ENCODE results near the gene STOML1.

STOML1 gene

GRCh38 chr15:73946795-73947370 lies 45.2 kb downstream of the STOML1 start:
- Histone ChIP-seq H3K9ac (ENCODE audit: low read depth, low read length) (no peak overlapping the region), H3K4me3 (ENCODE audit: low read length) (no peak overlapping the region), H3K4me1 (ENCODE audit: insufficient read depth, low read length) (peaks cover 7% of the 10 kb centered on the region; the same call in 1 of the 2 replicates), H3K36me3 (ENCODE audit: insufficient read depth, low read depth, low read length) (no peaks in the 10 kb centered on the region), H3K9me3 (ENCODE audit: insufficient read depth, low read depth, low read length) (no peaks in the 10 kb centered on the region), H3K27ac (ENCODE audit: low read length) (no peak overlapping the region), H3K27me3 (ENCODE audit: insufficient read depth, low read length) (peaks cover 3% of the 10 kb centered on the region; the same call in 1 of the 2 replicates)

- Histone ChIP-seq H3K9ac (ENCODE audit: low read depth, low read length) (no peak overlapping the region), H3K27ac (ENCODE audit: low read length) (no peak overlapping the region), H3K9me3 (ENCODE audit: insufficient read depth, low read depth, low read length) (no peaks in the 10 kb centered on the region), H3K4me3 (ENCODE audit: low read length) (no peak overlapping the region), H3K27me3 (ENCODE audit: insufficient read depth, low read length) (peaks cover 3% of the 10 kb centered on the region; the same call in 1 of the 2 replicates), H3K36me3 (ENCODE audit: insufficient read depth, low read depth, low read length) (no peaks in the 10 kb centered on the region), H3K4me1 (ENCODE audit: insufficient read depth, low read length) (peaks cover under 1% of the 10 kb centered on the region; the same call in 1 of the 2 replicates)
These were observed 45.9 kb downstream of the STOML1 start for GRCh38 chr15:73946046-73946721.

GRCh38 chr15:73945130-73945508 lies 47.0 kb downstream of the STOML1 start:
- Histone ChIP-seq H3K9me3 (ENCODE audit: insufficient read depth, low read depth, low read length) (no peaks in the 10 kb centered on the region), H3K27ac (ENCODE audit: low read length) (no peak overlapping the region), H3K9ac (ENCODE audit: low read depth, low read length) (no peak overlapping the region), H3K36me3 (ENCODE audit: insufficient read depth, low read depth, low read length) (no peaks in the 10 kb centered on the region), H3K27me3 (ENCODE audit: insufficient read depth, low read length) (no peaks in the 10 kb centered on the region; the same call in 1 of the 2 replicates), H3K4me3 (ENCODE audit: low read length) (no peak overlapping the region), H3K4me1 (ENCODE audit: insufficient read depth, low read length) (no peaks in the 10 kb centered on the region)

- Histone ChIP-seq H3K9me3 (ENCODE audit: insufficient read depth, low read depth, low read length) (no peaks in the 10 kb centered on the region), H3K4me3 (ENCODE audit: low read length) (no peak overlapping the region), H3K36me3 (ENCODE audit: insufficient read depth, low read depth, low read length) (no peaks in the 10 kb centered on the region), H3K27ac (ENCODE audit: low read length) (no peak overlapping the region), H3K9ac (ENCODE audit: low read depth, low read length) (no peak overlapping the region), H3K27me3 (ENCODE audit: insufficient read depth, low read length) (no peaks in the 10 kb centered on the region), H3K4me1 (ENCODE audit: insufficient read depth, low read length) (no peaks in the 10 kb centered on the region)
These were observed 47.6 kb downstream of the STOML1 start for GRCh38 chr15:73944161-73945129.

DNA sequence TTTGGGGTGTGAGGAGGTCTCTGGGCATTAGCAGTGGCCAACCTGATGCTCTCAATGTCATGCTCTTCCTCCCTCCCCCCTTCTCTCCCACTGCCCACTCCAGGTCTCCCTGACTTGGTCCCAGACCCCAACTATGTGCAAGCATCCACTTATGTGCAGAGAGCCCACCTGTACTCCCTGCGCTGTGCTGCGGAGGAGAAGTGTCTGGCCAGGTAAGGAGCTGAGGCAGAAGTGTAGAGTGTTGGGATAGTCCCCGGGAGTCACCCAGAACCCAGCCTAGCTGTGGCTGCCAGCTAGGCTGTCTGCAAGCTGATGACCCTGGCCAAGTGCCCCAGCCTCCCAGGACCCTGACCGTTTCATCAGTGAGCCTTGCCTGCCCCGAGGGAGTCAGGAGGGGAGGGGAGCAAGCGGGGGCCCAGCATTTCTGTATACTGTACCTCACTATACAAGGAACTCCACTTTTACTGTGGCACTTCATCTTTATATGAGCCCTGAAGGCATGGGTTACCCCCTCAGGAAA lies 49.3 kb downstream of the STOML1 start:
- Histone ChIP-seq H3K27me3 (ENCODE audit: insufficient read depth, low read length) (no peaks in the 10 kb centered on the region), H3K36me3 (ENCODE audit: insufficient read depth, low read depth, low read length) (no peaks in the 10 kb centered on the region), H3K27ac (ENCODE audit: low read length) (no peak overlapping the region), H3K9ac (ENCODE audit: low read depth, low read length) (no peak overlapping the region), H3K4me3 (ENCODE audit: low read length) (no peak overlapping the region), H3K9me3 (ENCODE audit: insufficient read depth, low read depth, low read length) (no peaks in the 10 kb centered on the region), H3K4me1 (ENCODE audit: insufficient read depth, low read length) (no peaks in the 10 kb centered on the region)

GRCh38 chr15:73941871-73942635 lies 50.0 kb downstream of the STOML1 start:
- Histone ChIP-seq H3K27ac (ENCODE audit: low read length) (no peak overlapping the region), H3K4me3 (ENCODE audit: low read length) (no peak overlapping the region)

DNA sequence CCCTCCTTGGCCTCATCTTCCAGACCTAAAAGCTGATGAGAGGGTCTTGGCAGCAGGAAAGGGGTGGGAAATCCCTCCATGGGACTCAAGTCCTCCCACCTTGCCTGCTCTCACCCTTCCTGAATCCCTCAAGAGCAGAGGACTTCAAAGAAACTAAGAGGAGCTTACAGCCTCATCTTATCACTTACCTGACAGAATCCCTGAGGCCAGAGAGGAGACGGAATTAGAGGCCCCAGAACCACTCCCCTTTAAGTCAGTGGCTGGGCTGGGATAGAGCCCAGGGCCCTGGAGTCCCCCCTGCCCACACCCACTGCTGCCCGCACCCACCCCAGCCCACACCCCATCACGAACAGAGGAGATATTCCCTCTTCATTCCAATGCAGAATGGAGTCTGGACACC lies 50.6 kb downstream of the STOML1 start:
- Histone ChIP-seq H3K27ac (ENCODE audit: low read length) (no peak overlapping the region), H3K36me3 (ENCODE audit: insufficient read depth, low read depth, low read length) (no peaks in the 10 kb centered on the region), H3K9ac (ENCODE audit: low read depth, low read length) (no peak overlapping the region), H3K27me3 (ENCODE audit: insufficient read depth, low read length) (no peaks in the 10 kb centered on the region), H3K9me3 (ENCODE audit: insufficient read depth, low read depth, low read length) (no peaks in the 10 kb centered on the region), H3K4me1 (ENCODE audit: insufficient read depth, low read length) (peaks cover 1% of the 10 kb centered on the region; the same call in 1 of the 2 replicates), H3K4me3 (ENCODE audit: low read length) (no peak overlapping the region)

More at GRCh38 chr15:73941871-73942635, 50.0 kb downstream of the STOML1 start:
- H3K9me3 ChIP-seq (ENCODE audit: insufficient read depth, low read depth, low read length): no peaks in the 10 kb centered on the region
- no peak overlapping the region for H3K9ac ChIP-seq (ENCODE audit: low read depth, low read length)
- no peaks in the 10 kb centered on the region for H3K36me3 ChIP-seq (ENCODE audit: insufficient read depth, low read depth, low read length)
- H3K27me3 ChIP-seq (ENCODE audit: insufficient read depth, low read length): no peaks in the 10 kb centered on the region
- H3K4me1 ChIP-seq (ENCODE audit: insufficient read depth, low read length): no peaks in the 10 kb centered on the region

GRCh38 chr15:73941044-73941443 lies 51.1 kb downstream of the STOML1 start:
- Histone ChIP-seq H3K27ac (ENCODE audit: low read length) (no peak overlapping the region), H3K36me3 (ENCODE audit: insufficient read depth, low read depth, low read length) (no peaks in the 10 kb centered on the region), H3K4me1 (ENCODE audit: insufficient read depth, low read length) (peaks cover 5% of the 10 kb centered on the region; the same call in 1 of the 2 replicates), H3K27me3 (ENCODE audit: insufficient read depth, low read length) (no peaks in the 10 kb centered on the region), H3K9me3 (ENCODE audit: insufficient read depth, low read depth, low read length) (no peaks in the 10 kb centered on the region), H3K4me3 (ENCODE audit: low read length) (no peak overlapping the region), H3K9ac (ENCODE audit: low read depth, low read length) (no peak overlapping the region)

- Histone ChIP-seq H3K9me3 (ENCODE audit: insufficient read depth, low read depth, low read length) (no peaks in the 10 kb centered on the region), H3K4me3 (ENCODE audit: low read length) (no peak overlapping the region), H3K9ac (ENCODE audit: low read depth, low read length) (no peak overlapping the region), H3K27ac (ENCODE audit: low read length) (no peak overlapping the region), H3K36me3 (ENCODE audit: insufficient read depth, low read depth, low read length) (no peaks in the 10 kb centered on the region), H3K27me3 (ENCODE audit: insufficient read depth, low read length) (no peaks in the 10 kb centered on the region), H3K4me1 (ENCODE audit: insufficient read depth, low read length) (peaks cover 8% of the 10 kb centered on the region; the same call in 1 of the 2 replicates)
These were observed 51.8 kb downstream of the STOML1 start for GRCh38 chr15:73940061-73940981.

GRCh38 chr15:73939138-73939537 lies 53.0 kb downstream of the STOML1 start:
- H3K27ac ChIP-seq (ENCODE audit: low read length): no peak overlapping the region
- H3K9me3 ChIP-seq (ENCODE audit: insufficient read depth, low read depth, low read length): no peaks in the 10 kb centered on the region
- no peak overlapping the region for H3K9ac ChIP-seq (ENCODE audit: low read depth, low read length)
- H3K27me3 ChIP-seq (ENCODE audit: insufficient read depth, low read length): no peaks in the 10 kb centered on the region
- H3K4me1 ChIP-seq (ENCODE audit: insufficient read depth, low read length): peaks cover 8% of the 10 kb centered on the region; the same call in 1 of the 2 replicates
- H3K36me3 ChIP-seq (ENCODE audit: insufficient read depth, low read depth, low read length): no peaks in the 10 kb centered on the region
- H3K4me3 ChIP-seq (ENCODE audit: low read length): no peak overlapping the region
